Liver (tissue), 3 donors: Measurements from ENCODE around the gene FRYL.

Experiments used
- TF ChIP-seq, protein P1 (sequence below): fragments of 150-350 bp; IDR thresholded peaks from 2 replicates; pipeline ENCODE4 v1.5.1; 2017; ENCODE audit warnings: improper control_type of control experiment, low read depth, low read length; ENCODE audit not compliant: missing input control
- TF ChIP-seq, protein P2 (sequence below): IDR thresholded peaks from 2 replicates; pipeline ENCODE4 v1.6.1; 2016; ENCODE audit warnings: antibody characterized with exemption
- TF ChIP-seq, protein P3 (sequence below): IDR thresholded peaks from 2 replicates; pipeline ENCODE4 v1.6.1; 2016; ENCODE audit warnings: antibody characterized with exemption
- TF ChIP-seq, protein P4 (sequence below): IDR thresholded peaks from 2 replicates; pipeline ENCODE4 v1.6.1; 2016; ENCODE audit warnings: antibody characterized with exemption, mild to moderate bottlenecking
- donor health status: healthy.
- donor health status: healthy.

DNA sequence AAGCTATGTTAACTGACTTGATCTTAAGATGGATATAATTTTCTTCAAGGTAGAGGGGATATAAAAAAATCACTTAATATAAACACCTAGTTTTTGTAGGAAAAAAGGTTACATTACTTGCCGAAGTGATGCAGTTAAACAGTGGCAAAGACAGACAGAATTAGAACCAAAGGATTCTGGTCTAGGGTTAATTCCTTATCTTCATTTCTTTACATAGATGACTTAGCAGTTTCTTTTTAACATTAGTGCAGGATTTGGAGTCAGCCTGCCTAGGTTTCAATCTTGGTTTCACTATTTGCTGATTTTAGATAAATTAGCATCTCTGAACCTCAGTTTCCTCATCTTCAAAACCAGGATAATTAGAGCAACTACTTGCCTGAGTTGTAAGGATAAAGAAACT lies 275.7 kb downstream of the FRYL start:
- TF ChIP-seq, protein P1, sequence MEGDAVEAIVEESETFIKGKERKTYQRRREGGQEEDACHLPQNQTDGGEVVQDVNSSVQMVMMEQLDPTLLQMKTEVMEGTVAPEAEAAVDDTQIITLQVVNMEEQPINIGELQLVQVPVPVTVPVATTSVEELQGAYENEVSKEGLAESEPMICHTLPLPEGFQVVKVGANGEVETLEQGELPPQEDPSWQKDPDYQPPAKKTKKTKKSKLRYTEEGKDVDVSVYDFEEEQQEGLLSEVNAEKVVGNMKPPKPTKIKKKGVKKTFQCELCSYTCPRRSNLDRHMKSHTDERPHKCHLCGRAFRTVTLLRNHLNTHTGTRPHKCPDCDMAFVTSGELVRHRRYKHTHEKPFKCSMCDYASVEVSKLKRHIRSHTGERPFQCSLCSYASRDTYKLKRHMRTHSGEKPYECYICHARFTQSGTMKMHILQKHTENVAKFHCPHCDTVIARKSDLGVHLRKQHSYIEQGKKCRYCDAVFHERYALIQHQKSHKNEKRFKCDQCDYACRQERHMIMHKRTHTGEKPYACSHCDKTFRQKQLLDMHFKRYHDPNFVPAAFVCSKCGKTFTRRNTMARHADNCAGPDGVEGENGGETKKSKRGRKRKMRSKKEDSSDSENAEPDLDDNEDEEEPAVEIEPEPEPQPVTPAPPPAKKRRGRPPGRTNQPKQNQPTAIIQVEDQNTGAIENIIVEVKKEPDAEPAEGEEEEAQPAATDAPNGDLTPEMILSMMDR: no peak
- TF ChIP-seq, protein P2, sequence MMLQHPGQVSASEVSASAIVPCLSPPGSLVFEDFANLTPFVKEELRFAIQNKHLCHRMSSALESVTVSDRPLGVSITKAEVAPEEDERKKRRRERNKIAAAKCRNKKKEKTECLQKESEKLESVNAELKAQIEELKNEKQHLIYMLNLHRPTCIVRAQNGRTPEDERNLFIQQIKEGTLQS: no peak
- TF ChIP-seq, protein P3, sequence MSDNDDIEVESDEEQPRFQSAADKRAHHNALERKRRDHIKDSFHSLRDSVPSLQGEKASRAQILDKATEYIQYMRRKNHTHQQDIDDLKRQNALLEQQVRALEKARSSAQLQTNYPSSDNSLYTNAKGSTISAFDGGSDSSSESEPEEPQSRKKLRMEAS: no peak
- TF ChIP-seq, protein P4, sequence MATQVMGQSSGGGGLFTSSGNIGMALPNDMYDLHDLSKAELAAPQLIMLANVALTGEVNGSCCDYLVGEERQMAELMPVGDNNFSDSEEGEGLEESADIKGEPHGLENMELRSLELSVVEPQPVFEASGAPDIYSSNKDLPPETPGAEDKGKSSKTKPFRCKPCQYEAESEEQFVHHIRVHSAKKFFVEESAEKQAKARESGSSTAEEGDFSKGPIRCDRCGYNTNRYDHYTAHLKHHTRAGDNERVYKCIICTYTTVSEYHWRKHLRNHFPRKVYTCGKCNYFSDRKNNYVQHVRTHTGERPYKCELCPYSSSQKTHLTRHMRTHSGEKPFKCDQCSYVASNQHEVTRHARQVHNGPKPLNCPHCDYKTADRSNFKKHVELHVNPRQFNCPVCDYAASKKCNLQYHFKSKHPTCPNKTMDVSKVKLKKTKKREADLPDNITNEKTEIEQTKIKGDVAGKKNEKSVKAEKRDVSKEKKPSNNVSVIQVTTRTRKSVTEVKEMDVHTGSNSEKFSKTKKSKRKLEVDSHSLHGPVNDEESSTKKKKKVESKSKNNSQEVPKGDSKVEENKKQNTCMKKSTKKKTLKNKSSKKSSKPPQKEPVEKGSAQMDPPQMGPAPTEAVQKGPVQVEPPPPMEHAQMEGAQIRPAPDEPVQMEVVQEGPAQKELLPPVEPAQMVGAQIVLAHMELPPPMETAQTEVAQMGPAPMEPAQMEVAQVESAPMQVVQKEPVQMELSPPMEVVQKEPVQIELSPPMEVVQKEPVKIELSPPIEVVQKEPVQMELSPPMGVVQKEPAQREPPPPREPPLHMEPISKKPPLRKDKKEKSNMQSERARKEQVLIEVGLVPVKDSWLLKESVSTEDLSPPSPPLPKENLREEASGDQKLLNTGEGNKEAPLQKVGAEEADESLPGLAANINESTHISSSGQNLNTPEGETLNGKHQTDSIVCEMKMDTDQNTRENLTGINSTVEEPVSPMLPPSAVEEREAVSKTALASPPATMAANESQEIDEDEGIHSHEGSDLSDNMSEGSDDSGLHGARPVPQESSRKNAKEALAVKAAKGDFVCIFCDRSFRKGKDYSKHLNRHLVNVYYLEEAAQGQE: no peak
